Osteoblast (primary cell): ENCODE measurements around the gene ZNF74. TPM values are rescaled to one million over a fixed set of nuclear protein-coding genes. Genes with fewer than 3 reads are reported as not detected.

Experiments
- DNase-seq: peaks from one replicate; pipeline ENCODE4 v3.0.0; 2011; ENCODE audit warnings: low spot score, mixed read lengths; ENCODE audit not compliant: insufficient read length; ENCODE audit errors: missing footprints
- H2AFZ ChIP-seq: 2 replicates; pipeline ENCODE4 v1.6.0; 2011; ENCODE audit warnings: mild to moderate bottlenecking, low read length
- H3K27ac ChIP-seq: 2 replicates; pipeline ENCODE4 v1.5.1; 2011; ENCODE audit warnings: mild to moderate bottlenecking, low read depth, low read length, moderate library complexity
- H3K27me3 ChIP-seq: 2 replicates; pipeline ENCODE4 v1.6.0; 2012; ENCODE audit warnings: mild to moderate bottlenecking, control low read depth, inconsistent platforms, low read length, moderate library complexity; ENCODE audit not compliant: insufficient read depth
- H3K36me3 ChIP-seq: 2 replicates; pipeline ENCODE4 v1.5.1; 2011; ENCODE audit warnings: mild to moderate bottlenecking, low read length, control low read depth, moderate library complexity; ENCODE audit not compliant: insufficient read depth
- H3K4me1 ChIP-seq: 2 replicates; pipeline ENCODE4 v1.5.1; 2011; ENCODE audit warnings: mild to moderate bottlenecking, low read length, control low read depth, moderate library complexity; ENCODE audit not compliant: insufficient read depth
- H3K4me2 ChIP-seq: 2 replicates; pipeline ENCODE4 v1.6.0; 2011; ENCODE audit warnings: mild to moderate bottlenecking, low read length; ENCODE audit not compliant: insufficient read depth
- H3K4me3 ChIP-seq: fragments of 200-600 bp; sonication (generic); 3 replicates; pipeline ENCODE4 v1.5.1; 2012; ENCODE audit warnings: mild to moderate bottlenecking, low read length, inconsistent platforms; ENCODE audit not compliant: insufficient read depth
- H3K79me2 ChIP-seq: 2 replicates; pipeline ENCODE4 v1.6.0; 2012; ENCODE audit warnings: mild to moderate bottlenecking, low read length, control low read depth, inconsistent platforms; ENCODE audit not compliant: insufficient read depth
- H3K9me3 ChIP-seq: 2 replicates; pipeline ENCODE4 v1.5.1; 2011; ENCODE audit warnings: low read depth, low read length, control low read depth
- H4K20me1 ChIP-seq: 2 replicates; pipeline ENCODE4 v1.6.0; 2012; ENCODE audit warnings: mild to moderate bottlenecking, low read length, control low read depth; ENCODE audit not compliant: insufficient read depth
- total RNA-seq: library from RNA; depleted of rRNA; stranded (reverse); fragments of >200 nt; gene quantifications from 2 replicates; pipeline ENCODE4 v1.2.3, GENCODE V29; 2012
- TF ChIP-seq, protein P1 (sequence below): IDR thresholded peaks from 2 replicates; pipeline ENCODE4 v1.5.1; 2011; ENCODE audit warnings: mild to moderate bottlenecking, low read depth, low read length, moderate library complexity; ENCODE audit errors: extremely low read depth

Gene ZNF74
- total RNA-seq, 1 donor: 13.8 TPM

DNA sequence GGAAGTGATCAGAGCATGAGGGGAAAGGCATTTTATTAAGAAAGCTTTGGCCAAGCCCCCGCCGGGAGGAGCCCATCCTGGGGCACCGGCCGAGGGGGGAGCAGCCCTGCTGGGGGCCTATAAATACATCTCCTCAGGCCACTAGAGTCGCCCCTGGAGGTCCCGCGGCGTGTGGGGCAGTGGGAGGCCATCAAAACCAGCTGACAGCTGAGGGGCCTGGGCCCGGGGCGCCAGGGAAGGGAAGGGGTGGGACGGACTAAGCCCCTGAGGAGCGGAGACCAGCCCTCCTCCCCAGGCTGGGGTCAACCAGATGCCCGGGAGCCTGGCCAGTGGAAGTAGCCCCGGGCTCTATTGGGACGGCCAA is 30.6 kb downstream of the ZNF74 start:
- H2AFZ ChIP-seq: no peak overlapping the region
- H3K9me3 ChIP-seq: no peaks in the 10 kb centered on the region
- peaks cover 16% of the 10 kb centered on the region for H3K4me1 ChIP-seq
- H3K4me2 ChIP-seq: no peak overlapping the region
- TF ChIP-seq, protein P1, sequence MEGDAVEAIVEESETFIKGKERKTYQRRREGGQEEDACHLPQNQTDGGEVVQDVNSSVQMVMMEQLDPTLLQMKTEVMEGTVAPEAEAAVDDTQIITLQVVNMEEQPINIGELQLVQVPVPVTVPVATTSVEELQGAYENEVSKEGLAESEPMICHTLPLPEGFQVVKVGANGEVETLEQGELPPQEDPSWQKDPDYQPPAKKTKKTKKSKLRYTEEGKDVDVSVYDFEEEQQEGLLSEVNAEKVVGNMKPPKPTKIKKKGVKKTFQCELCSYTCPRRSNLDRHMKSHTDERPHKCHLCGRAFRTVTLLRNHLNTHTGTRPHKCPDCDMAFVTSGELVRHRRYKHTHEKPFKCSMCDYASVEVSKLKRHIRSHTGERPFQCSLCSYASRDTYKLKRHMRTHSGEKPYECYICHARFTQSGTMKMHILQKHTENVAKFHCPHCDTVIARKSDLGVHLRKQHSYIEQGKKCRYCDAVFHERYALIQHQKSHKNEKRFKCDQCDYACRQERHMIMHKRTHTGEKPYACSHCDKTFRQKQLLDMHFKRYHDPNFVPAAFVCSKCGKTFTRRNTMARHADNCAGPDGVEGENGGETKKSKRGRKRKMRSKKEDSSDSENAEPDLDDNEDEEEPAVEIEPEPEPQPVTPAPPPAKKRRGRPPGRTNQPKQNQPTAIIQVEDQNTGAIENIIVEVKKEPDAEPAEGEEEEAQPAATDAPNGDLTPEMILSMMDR: no peak
- no peak overlapping the region for H3K4me3 ChIP-seq
- no peaks in the 10 kb centered on the region for H3K27me3 ChIP-seq
- DNase-seq: peak; percentile 92
- H3K79me2 ChIP-seq: peaks cover 1% of the 10 kb centered on the region
- H4K20me1 ChIP-seq: peaks cover 27% of the 10 kb centered on the region
- H3K27ac ChIP-seq: no peak overlapping the region
- peaks cover 29% of the 10 kb centered on the region for H3K36me3 ChIP-seq

DNA sequence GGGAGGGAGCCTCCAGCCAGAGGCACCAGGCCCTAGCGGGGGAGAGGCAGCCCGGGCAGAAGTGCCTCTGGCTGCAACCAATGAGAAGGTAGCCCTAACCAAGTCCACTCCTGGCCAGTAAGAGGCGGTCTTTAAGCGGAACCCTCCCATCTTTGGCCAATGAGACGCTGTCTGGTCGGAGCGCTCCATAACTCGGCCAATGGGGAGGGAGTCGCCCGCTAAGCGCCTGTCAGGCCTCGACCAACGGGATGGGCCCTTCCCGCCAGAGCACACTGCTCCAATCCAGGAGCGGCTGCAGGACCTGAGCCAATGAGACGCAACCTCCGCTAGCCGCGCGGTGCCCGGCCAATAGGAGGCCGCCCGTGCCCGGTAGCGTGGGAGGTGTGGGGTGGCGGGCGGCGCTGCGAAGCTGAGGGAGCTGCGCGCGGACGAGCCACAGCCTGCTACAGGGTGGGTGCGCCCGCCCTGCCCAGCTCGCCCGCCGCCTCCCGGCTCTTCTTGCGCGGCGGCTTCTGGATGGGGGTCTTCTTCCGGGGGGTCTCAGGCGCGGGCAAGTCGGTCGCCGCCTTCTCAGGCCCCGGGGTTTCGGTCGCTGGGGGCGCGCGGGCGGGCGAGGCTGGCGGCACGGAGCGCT is 31.1 kb downstream of the ZNF74 start:
- Histone ChIP-seq H3K4me2 (no peak overlapping the region), H3K27me3 (no peaks in the 10 kb centered on the region), H3K79me2 (peaks cover 3% of the 10 kb centered on the region), H3K27ac (no peak overlapping the region), H3K36me3 (peaks cover 29% of the 10 kb centered on the region), H4K20me1 (peaks cover 30% of the 10 kb centered on the region), H3K4me3 (no peak overlapping the region), H3K4me1 (peaks cover 16% of the 10 kb centered on the region), H3K9me3 (no peaks in the 10 kb centered on the region), H2AFZ (no peak overlapping the region)
- TF ChIP-seq, protein P1: no peak
- peak; percentile 97 for DNase-seq

DNA sequence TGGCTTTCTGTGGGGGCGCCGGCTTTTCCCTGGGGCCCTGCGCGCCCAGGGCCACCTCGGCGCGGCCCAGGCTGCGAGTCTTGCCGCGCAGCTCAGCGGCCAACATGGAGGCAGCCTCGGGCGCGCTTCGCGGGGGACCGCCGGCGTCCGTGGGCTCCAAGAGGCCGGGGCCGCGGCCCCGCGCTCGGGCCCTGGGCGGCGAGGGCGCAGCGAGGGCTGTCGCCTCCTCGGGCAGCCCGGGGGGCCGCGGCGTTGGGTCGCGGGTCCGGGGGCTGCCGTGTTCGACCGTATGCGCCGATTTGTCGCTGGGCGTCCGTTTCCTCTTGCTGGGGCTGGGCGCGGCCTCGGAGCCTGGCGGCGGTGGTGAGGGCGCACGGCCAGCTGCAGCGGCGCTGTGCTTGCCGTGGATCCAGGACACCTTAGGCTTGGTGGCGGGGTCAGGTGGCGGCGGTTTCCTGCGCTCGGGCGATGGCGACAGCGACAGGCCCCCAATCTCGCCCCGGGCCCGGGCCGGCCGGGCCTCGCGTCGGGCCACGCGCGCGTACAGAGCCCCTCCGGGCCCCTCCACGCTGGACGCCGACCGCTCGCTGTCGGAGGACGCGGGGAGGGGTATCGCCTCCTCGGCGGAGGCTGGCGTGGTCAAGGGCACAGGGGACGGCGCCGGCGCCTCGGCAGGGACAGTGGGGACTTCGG is 31.8 kb downstream of the ZNF74 start:
- Histone ChIP-seq H3K27me3 (no peaks in the 10 kb centered on the region), H3K79me2 (peaks cover 10% of the 10 kb centered on the region), H3K36me3 (peaks cover 33% of the 10 kb centered on the region), H2AFZ (no peak overlapping the region), H3K4me3 (no peak overlapping the region), H3K4me2 (no peak overlapping the region), H3K27ac (no peak overlapping the region), H3K4me1 (peaks cover 16% of the 10 kb centered on the region), H4K20me1 (peaks cover 37% of the 10 kb centered on the region), H3K9me3 (no peaks in the 10 kb centered on the region)
- peak; percentile 69 for DNase-seq
- TF ChIP-seq, protein P1: no peak

DNA sequence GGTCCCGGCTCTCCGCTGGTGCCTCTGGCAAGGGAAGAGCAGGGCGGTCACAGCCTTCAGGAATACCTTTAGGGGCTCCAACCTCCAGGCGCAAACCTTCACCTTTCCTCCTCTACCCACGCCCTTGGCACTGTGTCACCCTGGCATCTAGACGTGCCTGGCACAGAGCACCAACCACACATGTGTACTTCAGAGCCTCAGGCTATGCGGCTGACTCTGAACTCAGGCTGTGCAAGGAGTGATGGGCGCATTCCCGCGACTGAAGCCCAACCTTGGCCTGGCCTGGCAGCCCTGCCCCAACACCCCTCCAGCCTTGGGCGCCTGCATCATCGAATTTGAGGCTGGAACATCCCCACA is 32.3 kb downstream of the ZNF74 start:
- TF ChIP-seq, protein P1: no peak
- no peak overlapping the region for H3K4me3 ChIP-seq
- no peak overlapping the region for H3K4me2 ChIP-seq
- H4K20me1 ChIP-seq: peaks cover 42% of the 10 kb centered on the region
- H2AFZ ChIP-seq: no peak overlapping the region
- H3K9me3 ChIP-seq: no peaks in the 10 kb centered on the region
- no peaks in the 10 kb centered on the region for H3K27me3 ChIP-seq
- peaks cover 33% of the 10 kb centered on the region for H3K36me3 ChIP-seq
- peaks cover 16% of the 10 kb centered on the region for H3K4me1 ChIP-seq
- peaks cover 15% of the 10 kb centered on the region for H3K79me2 ChIP-seq
- peak; percentile 92 for DNase-seq
- H3K27ac ChIP-seq: no peak overlapping the region
